ENCODE data around the gene CKS1B.

DNA sequence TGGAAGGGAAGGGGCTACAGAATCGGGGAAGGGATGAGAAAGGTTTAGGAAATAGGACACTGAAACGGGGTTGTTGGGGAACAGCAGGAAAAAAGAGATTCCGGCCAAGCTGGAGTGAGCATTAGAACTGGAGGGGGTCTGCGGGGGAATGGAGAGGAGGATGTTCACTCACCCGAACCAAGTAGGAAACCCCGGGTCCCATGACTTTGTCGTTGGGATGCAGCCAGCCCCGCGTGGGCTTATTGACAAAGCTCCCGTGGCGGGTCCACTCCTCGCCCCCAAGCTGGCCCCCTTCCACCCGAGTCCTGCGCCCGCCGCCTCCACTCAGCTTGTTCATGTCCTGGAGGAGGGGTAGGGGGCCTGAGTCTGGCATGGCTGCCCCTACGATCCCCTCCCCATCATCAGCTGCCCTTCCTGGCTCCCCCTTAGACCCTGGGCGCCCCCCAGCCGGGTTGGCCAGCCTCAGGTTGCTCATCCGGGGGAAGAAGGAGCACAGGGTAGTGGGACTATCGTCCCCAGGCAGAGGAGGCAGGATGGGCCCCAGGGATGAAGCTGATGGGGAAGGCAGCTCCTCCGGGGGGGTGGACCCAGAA is 4.5 kb upstream of the CKS1B start:
- TF ChIP-seq CTCF (IDR thresholded peaks at IDR 0.05) = no peak
- TF ChIP-seq POLR2A (IDR thresholded peaks at IDR 0.05) = no peak
- TF ChIP-seq EP300 (IDR thresholded peaks at IDR 0.05) = no peak

Measured in sigmoid colon (tissue), 4 donors.